GM12878 (cell line): ENCODE results near the gene PCDHB12.

Experiments
- EP300 ChIP-seq, 2 experiments: fragments of 150-350 bp in 1 of 2; IDR thresholded peaks; 2 replicates each; pipeline ENCODE4 v1.6.1; 2011 to 2012; ENCODE audit warnings: low read depth in 2 of 2, low read length in 2 of 2, borderline replicate concordance in 1 of 2, improper control_type of control experiment in 1 of 2, inconsistent platforms in 1 of 2; ENCODE audit not compliant: control insufficient read depth in 1 of 2
- EZH2 ChIP-seq: IDR thresholded peaks from 2 replicates; pipeline ENCODE4 v1.6.1; 2012; ENCODE audit warnings: low read depth, mild to moderate bottlenecking, control low read depth, inconsistent platforms, low read length, borderline replicate concordance; ENCODE audit not compliant: control insufficient read depth
- GABPA ChIP-seq: IDR thresholded peaks from 2 replicates; pipeline ENCODE4 v1.6.1; 2014; ENCODE audit warnings: antibody characterized with exemption, low read depth, mild to moderate bottlenecking, inconsistent platforms
- HDAC6 ChIP-seq: fragments of 200-600 bp; sonication (generic); IDR thresholded peaks from one replicate; pipeline ENCODE4 v1.8.0; 2017; ENCODE audit warnings: antibody characterized with exemption; ENCODE audit not compliant: unreplicated experiment
- NFYB ChIP-seq: IDR thresholded peaks from 2 replicates; pipeline ENCODE4 v1.6.1; 2011; ENCODE audit warnings: low read depth, mild to moderate bottlenecking, low read length, improper control_type of control experiment, moderate library complexity; ENCODE audit not compliant: insufficient read depth
- POLR2A ChIP-seq: IDR thresholded peaks from 2 replicates; pipeline ENCODE4 v1.6.1; 2011; ENCODE audit warnings: low read depth, mild to moderate bottlenecking, low read length
- SIN3A ChIP-seq: IDR thresholded peaks from 2 replicates; pipeline ENCODE4 v1.6.1; 2012; ENCODE audit warnings: low read depth, low read length, improper control_type of control experiment
- SRF ChIP-seq, 2 experiments: IDR thresholded peaks; 2 replicates each; pipeline ENCODE4 v1.6.1; 2011; ENCODE audit warnings: low read depth in 2 of 2, low read length in 2 of 2, mild to moderate bottlenecking in 1 of 2, moderate library complexity in 1 of 2
- TF ChIP-seq, protein P1 (sequence below), 3 experiments: IDR thresholded peaks in 2 of 3; conservative IDR thresholded peaks in 1 of 3; 2 replicates each; pipeline ENCODE4 v1.5.1; 2011; ENCODE audit warnings: low read depth in 3 of 3, low read length in 3 of 3, mild to moderate bottlenecking in 3 of 3, control low read depth in 2 of 3, moderate library complexity in 2 of 3, inconsistent platforms in 1 of 3, mixed read lengths in 1 of 3; ENCODE audit not compliant: control insufficient read depth in 2 of 3, insufficient read depth in 1 of 3; ENCODE audit errors: extremely low read depth in 1 of 3
- TF ChIP-seq, protein P2 (sequence below): fragments of 450-650 bp; formaldehyde crosslinking; IDR thresholded peaks from 2 replicates; pipeline ENCODE4 v1.4.0; 2020; ENCODE audit warnings: mild to moderate bottlenecking, moderate library complexity
- TF ChIP-seq, protein P3 (sequence below): IDR thresholded peaks from 2 replicates; pipeline ENCODE4 v1.6.1; 2012; ENCODE audit warnings: low read depth, low read length, improper control_type of control experiment
- TF ChIP-seq, protein P4 (sequence below): IDR thresholded peaks from 2 replicates; pipeline ENCODE4 v1.6.1; 2011; ENCODE audit warnings: low read depth, low read length, improper control_type of control experiment, borderline replicate concordance
- TF ChIP-seq, protein P5 (sequence below): fragments of 450-650 bp; IDR thresholded peaks from 2 replicates; pipeline ENCODE4 v1.6.1; 2017; ENCODE audit warnings: mild to moderate bottlenecking

DNA sequence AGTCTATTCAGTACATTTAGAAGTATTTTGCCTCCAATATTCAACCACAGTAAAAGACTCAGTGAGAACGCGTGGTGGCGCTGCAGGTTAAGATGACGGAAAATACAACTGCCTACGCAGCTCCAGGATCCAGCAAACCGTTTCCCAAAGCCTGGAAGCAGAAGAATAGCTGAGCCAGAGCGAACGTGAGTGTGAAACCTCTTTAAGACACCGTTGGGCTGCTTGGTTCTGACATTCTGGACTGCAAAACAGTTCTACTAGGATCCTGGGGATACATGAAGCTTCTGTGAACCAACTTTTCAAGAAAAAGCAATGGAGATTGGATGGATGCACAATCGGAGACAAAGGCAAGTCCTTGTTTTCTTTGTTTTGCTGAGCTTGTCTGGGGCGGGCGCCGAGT is 26.3 kb upstream of the PCDHB12 start, which contains the start of gene PCDHB16:
- TF ChIP-seq, protein P1, sequence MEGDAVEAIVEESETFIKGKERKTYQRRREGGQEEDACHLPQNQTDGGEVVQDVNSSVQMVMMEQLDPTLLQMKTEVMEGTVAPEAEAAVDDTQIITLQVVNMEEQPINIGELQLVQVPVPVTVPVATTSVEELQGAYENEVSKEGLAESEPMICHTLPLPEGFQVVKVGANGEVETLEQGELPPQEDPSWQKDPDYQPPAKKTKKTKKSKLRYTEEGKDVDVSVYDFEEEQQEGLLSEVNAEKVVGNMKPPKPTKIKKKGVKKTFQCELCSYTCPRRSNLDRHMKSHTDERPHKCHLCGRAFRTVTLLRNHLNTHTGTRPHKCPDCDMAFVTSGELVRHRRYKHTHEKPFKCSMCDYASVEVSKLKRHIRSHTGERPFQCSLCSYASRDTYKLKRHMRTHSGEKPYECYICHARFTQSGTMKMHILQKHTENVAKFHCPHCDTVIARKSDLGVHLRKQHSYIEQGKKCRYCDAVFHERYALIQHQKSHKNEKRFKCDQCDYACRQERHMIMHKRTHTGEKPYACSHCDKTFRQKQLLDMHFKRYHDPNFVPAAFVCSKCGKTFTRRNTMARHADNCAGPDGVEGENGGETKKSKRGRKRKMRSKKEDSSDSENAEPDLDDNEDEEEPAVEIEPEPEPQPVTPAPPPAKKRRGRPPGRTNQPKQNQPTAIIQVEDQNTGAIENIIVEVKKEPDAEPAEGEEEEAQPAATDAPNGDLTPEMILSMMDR (IDR thresholded peaks at IDR 0.05 in 2 of 3, conservative IDR thresholded peaks at IDR 0.05 in 1 of 3; ENCODE audit: control insufficient read depth in 2 of 3, extremely low read depth in 1 of 3, insufficient read depth in 1 of 3, low read depth in 3 of 3, low read length in 3 of 3) = no peak; a peak in 1 of 6 replicates
- no peak for TF ChIP-seq POLR2A
- TF ChIP-seq GABPA = no peak
- no peak for TF ChIP-seq HDAC6
- TF ChIP-seq, protein P2, sequence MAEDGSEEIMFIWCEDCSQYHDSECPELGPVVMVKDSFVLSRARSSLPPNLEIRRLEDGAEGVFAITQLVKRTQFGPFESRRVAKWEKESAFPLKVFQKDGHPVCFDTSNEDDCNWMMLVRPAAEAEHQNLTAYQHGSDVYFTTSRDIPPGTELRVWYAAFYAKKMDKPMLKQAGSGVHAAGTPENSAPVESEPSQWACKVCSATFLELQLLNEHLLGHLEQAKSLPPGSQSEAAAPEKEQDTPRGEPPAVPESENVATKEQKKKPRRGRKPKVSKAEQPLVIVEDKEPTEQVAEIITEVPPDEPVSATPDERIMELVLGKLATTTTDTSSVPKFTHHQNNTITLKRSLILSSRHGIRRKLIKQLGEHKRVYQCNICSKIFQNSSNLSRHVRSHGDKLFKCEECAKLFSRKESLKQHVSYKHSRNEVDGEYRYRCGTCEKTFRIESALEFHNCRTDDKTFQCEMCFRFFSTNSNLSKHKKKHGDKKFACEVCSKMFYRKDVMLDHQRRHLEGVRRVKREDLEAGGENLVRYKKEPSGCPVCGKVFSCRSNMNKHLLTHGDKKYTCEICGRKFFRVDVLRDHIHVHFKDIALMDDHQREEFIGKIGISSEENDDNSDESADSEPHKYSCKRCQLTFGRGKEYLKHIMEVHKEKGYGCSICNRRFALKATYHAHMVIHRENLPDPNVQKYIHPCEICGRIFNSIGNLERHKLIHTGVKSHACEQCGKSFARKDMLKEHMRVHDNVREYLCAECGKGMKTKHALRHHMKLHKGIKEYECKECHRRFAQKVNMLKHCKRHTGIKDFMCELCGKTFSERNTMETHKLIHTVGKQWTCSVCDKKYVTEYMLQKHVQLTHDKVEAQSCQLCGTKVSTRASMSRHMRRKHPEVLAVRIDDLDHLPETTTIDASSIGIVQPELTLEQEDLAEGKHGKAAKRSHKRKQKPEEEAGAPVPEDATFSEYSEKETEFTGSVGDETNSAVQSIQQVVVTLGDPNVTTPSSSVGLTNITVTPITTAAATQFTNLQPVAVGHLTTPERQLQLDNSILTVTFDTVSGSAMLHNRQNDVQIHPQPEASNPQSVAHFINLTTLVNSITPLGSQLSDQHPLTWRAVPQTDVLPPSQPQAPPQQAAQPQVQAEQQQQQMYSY (CRISPR knock-in tag) = no peak
- no peak for TF ChIP-seq EP300 (IDR thresholded peaks at IDR 0.05; ENCODE audit: borderline replicate concordance in 1 of 2, control insufficient read depth in 1 of 2, low read depth in 2 of 2, low read length in 2 of 2)
- TF ChIP-seq, protein P3, sequence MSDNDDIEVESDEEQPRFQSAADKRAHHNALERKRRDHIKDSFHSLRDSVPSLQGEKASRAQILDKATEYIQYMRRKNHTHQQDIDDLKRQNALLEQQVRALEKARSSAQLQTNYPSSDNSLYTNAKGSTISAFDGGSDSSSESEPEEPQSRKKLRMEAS = no peak
- no peak for TF ChIP-seq SIN3A
- TF ChIP-seq EZH2 = no peak
- TF ChIP-seq NFYB = no peak
- TF ChIP-seq, protein P4, sequence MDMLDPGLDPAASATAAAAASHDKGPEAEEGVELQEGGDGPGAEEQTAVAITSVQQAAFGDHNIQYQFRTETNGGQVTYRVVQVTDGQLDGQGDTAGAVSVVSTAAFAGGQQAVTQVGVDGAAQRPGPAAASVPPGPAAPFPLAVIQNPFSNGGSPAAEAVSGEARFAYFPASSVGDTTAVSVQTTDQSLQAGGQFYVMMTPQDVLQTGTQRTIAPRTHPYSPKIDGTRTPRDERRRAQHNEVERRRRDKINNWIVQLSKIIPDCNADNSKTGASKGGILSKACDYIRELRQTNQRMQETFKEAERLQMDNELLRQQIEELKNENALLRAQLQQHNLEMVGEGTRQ = no peak
- TF ChIP-seq, protein P5, sequence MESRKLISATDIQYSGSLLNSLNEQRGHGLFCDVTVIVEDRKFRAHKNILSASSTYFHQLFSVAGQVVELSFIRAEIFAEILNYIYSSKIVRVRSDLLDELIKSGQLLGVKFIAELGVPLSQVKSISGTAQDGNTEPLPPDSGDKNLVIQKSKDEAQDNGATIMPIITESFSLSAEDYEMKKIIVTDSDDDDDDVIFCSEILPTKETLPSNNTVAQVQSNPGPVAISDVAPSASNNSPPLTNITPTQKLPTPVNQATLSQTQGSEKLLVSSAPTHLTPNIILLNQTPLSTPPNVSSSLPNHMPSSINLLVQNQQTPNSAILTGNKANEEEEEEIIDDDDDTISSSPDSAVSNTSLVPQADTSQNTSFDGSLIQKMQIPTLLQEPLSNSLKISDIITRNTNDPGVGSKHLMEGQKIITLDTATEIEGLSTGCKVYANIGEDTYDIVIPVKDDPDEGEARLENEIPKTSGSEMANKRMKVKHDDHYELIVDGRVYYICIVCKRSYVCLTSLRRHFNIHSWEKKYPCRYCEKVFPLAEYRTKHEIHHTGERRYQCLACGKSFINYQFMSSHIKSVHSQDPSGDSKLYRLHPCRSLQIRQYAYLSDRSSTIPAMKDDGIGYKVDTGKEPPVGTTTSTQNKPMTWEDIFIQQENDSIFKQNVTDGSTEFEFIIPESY = no peak
- no peak for TF ChIP-seq SRF (IDR thresholded peaks at IDR 0.05; ENCODE audit: low read depth in 2 of 2, low read length in 2 of 2)
